ENCODE results near the gene RNF213. TPM values are rescaled to one million over a fixed set of nuclear protein-coding genes. Genes with fewer than 3 reads are reported as not detected.
"Not testable (repeated sequence)": the region's sequence is repeated elsewhere in the genome, so short reads cannot be mapped to it uniquely, and the experiment has no call there.

RNF213 gene
- polyA plus RNA-seq, 3 donors: 54.7 to 107 (median 104) TPM

- DNase-seq: no peak
Observed at GRCh38 chr17:80265205-80266068, 4.8 kb downstream of the RNF213 start.

GRCh38 chr17:80267391-80267790 lies 6.7 kb downstream of the RNF213 start:
- no peak for DNase-seq

GRCh38 chr17:80268427-80268826 lies 7.8 kb downstream of the RNF213 start:
- no peak for DNase-seq

GRCh38 chr17:80269405-80269807 lies 8.8 kb downstream of the RNF213 start:
- no peak for DNase-seq

GRCh38 chr17:80270104-80270503 lies 9.5 kb downstream of the RNF213 start:
- no peak for DNase-seq

- DNase-seq: no peak
Observed at GRCh38 chr17:80270836-80271235, 10.2 kb downstream of the RNF213 start.

GRCh38 chr17:80272366-80272765 lies 11.7 kb downstream of the RNF213 start:
- no peak for DNase-seq

GRCh38 chr17:80274331-80274730 lies 13.7 kb downstream of the RNF213 start:
- DNase-seq: no peak

GRCh38 chr17:80274871-80275449 lies 14.3 kb downstream of the RNF213 start:
- DNase-seq: no peak

GRCh38 chr17:80275857-80276256 lies 15.2 kb downstream of the RNF213 start:
- DNase-seq: not testable (repeated sequence)

- DNase-seq: no peak
Observed at GRCh38 chr17:80277751-80278671, 17.4 kb downstream of the RNF213 start.

GRCh38 chr17:80279895-80280294 lies 19.2 kb downstream of the RNF213 start:
- DNase-seq: no peak

GRCh38 chr17:80281516-80281915 lies 20.9 kb downstream of the RNF213 start:
- no peak for DNase-seq

- DNase-seq: no peak
Observed at GRCh38 chr17:80283116-80283852, 22.6 kb downstream of the RNF213 start.

GRCh38 chr17:80284631-80285030 lies 24.0 kb downstream of the RNF213 start:
- no peak for DNase-seq

- DNase-seq: no peak
Observed at GRCh38 chr17:80285237-80285920, 24.7 kb downstream of the RNF213 start.

GRCh38 chr17:80286638-80286960 lies 25.9 kb downstream of the RNF213 start:
- DNase-seq: no peak

- DNase-seq: no peak
Observed at GRCh38 chr17:80287038-80287437, 26.4 kb downstream of the RNF213 start.

GRCh38 chr17:80287806-80288567 lies 27.3 kb downstream of the RNF213 start:
- no peak for DNase-seq

GRCh38 chr17:80289616-80290015 lies 29.0 kb downstream of the RNF213 start:
- no peak for DNase-seq

Data from renal pelvis (tissue), 4 donors.